Endothelial cell of umbilical vein (primary cell): ENCODE results near the gene TTLL5.

Source experiments
- EZH2 ChIP-seq: IDR thresholded peaks from 2 replicates; pipeline ENCODE4 v1.6.1; 2012; ENCODE audit warnings: borderline replicate concordance, low read depth, mild to moderate bottlenecking, moderate library complexity, low read length, inconsistent platforms; ENCODE audit not compliant: severe bottlenecking
- FOS ChIP-seq: IDR thresholded peaks from 2 replicates; pipeline ENCODE4 v1.6.1; 2011; ENCODE audit warnings: mild to moderate bottlenecking, low read length, moderate library complexity, borderline replicate concordance; ENCODE audit not compliant: insufficient read depth
- GATA2 ChIP-seq: IDR thresholded peaks from 2 replicates; pipeline ENCODE4 v1.7.0; 2011; ENCODE audit warnings: low read depth, mild to moderate bottlenecking, moderate library complexity, mixed read lengths, low read length; ENCODE audit not compliant: insufficient read length, insufficient read depth
- JUN ChIP-seq: IDR thresholded peaks from 2 replicates; pipeline ENCODE4 v1.6.1; 2011; ENCODE audit warnings: borderline replicate concordance, low read depth; ENCODE audit not compliant: insufficient read length, insufficient read depth
- POLR2A ChIP-seq: IDR thresholded peaks from 2 replicates; pipeline ENCODE4 v1.6.1; 2012; ENCODE audit warnings: low read depth, mild to moderate bottlenecking, control low read depth, low read length
- TF ChIP-seq, protein P1 (sequence below), 2 donors: IDR thresholded peaks; 1 replicate in 1 of 2; 2 replicates in 1 of 2; pipeline ENCODE4 v1.5.1; 2011; ENCODE audit warnings: low read length in 2 of 2, mild to moderate bottlenecking in 2 of 2, moderate library complexity in 2 of 2, control low read depth in 1 of 2, inconsistent platforms in 1 of 2, low read depth in 1 of 2; ENCODE audit not compliant: insufficient read depth in 1 of 2; ENCODE audit errors: extremely low read depth in 1 of 2
- TF ChIP-seq, protein P2 (sequence below): IDR thresholded peaks from 2 replicates; pipeline ENCODE4 v1.6.1; 2011; ENCODE audit not compliant: insufficient read depth, insufficient read length

DNA sequence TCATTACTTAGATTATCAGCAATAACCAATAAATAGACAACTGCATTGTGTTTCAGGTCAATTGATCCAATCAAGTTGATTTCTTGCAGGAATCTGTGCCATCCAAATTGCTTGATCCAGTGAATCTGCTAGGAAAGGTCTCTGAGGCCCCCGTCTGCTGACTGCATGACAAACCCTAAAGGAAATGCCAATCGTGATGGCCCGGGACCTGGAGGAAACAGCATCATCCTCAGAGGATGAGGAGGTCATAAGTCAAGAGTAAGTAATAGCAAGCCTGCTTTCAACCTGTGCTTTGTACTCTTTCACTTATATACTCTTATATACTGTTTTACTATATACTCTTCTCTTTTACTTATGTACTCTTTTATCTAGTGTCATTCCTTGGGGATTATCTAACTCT lies 1.9 kb downstream of the TTLL5 start:
- TF ChIP-seq, protein P1, sequence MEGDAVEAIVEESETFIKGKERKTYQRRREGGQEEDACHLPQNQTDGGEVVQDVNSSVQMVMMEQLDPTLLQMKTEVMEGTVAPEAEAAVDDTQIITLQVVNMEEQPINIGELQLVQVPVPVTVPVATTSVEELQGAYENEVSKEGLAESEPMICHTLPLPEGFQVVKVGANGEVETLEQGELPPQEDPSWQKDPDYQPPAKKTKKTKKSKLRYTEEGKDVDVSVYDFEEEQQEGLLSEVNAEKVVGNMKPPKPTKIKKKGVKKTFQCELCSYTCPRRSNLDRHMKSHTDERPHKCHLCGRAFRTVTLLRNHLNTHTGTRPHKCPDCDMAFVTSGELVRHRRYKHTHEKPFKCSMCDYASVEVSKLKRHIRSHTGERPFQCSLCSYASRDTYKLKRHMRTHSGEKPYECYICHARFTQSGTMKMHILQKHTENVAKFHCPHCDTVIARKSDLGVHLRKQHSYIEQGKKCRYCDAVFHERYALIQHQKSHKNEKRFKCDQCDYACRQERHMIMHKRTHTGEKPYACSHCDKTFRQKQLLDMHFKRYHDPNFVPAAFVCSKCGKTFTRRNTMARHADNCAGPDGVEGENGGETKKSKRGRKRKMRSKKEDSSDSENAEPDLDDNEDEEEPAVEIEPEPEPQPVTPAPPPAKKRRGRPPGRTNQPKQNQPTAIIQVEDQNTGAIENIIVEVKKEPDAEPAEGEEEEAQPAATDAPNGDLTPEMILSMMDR (IDR thresholded peaks at IDR 0.05; ENCODE audit: extremely low read depth in 1 of 2, insufficient read depth in 1 of 2, low read depth in 1 of 2, low read length in 2 of 2) = no peak
- TF ChIP-seq JUN (peak; percentile 22), EZH2 (no peak), POLR2A (peak; percentile 34), FOS (peak; percentile 71), GATA2 (peak; percentile 58)
- TF ChIP-seq, protein P2, sequence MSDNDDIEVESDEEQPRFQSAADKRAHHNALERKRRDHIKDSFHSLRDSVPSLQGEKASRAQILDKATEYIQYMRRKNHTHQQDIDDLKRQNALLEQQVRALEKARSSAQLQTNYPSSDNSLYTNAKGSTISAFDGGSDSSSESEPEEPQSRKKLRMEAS = no peak
